GM21423 (cell line): Measurements from ENCODE around the gene NID1.
"Not testable (repeated sequence)": the region's sequence is repeated elsewhere in the genome, so short reads cannot be mapped to it uniquely, and the experiment has no call there.

Experiments
- ATAC-seq: cut with Tn5 transposase; IDR thresholded peaks from one replicate; pipeline ENCODE4 v1.9.1; 2021; ENCODE audit warnings: mild to moderate bottlenecking, moderate library complexity; ENCODE audit not compliant: unreplicated experiment

Gene NID1

DNA sequence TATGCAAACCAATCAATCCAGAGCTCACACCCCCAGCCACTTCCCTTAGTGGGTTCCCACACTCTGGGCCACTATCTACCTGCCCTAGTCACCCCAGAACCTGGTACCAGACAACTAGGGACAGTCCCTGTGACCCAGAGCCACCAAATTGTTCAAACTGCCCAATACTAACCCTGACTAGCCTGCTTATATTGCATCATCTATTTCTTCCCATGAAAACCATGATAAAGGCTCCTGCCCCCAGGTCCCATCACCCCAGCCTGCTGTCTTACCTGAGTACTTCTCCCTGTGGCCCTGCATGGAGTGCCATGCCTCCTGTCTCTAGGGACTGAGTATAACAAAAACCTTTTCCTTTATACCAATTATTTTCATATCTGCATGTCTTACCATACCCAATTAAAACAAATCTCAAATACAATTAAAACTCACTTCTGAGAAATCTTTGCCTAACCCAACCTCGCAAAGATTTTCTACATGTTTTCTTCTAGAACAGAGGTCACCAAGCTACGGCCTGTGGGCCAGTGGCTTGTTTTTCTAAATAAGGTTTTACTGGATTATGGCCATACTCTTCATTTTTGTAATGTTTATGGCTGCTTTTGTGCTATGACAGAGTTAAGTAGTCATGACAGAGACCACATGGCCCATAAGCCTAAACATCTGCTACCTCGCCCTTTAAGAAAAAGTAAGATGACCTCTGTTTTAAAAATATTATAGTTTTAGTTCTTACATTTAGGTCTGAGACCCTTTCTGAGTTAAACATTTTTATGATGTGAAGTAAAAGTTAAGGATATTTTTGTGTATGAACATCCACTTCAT is 31.0 kb upstream of the NID1 start:
- no peak for ATAC-seq

GRCh38 chr1:236092899-236093298 is 28.0 kb upstream of the NID1 start:
- no peak for ATAC-seq

DNA sequence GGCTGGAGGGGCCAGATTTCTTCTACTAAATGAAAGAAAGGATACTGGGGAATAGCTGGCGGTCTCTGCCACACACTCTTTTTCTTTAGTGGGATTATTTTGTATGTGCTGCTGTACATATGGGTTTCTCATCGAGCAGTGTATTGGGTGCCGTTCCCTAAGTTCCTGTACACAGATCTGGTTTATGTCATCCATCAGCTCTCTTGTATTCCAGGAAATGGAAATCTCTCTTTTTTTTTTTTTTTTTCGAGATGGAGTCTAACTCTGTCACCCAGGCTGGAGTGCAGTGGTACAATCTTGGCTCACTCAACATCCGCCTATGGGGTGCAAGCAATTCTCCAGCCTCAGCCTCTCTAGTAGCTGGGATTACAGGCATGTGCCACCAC is 27.0 kb upstream of the NID1 start:
- ATAC-seq, result no peak

- ATAC-seq, result no peak
Observed at GRCh38 chr1:236090741-236091147, 25.9 kb upstream of the NID1 start.

GRCh38 chr1:236089046-236089773 is 24.3 kb upstream of the NID1 start:
- ATAC-seq, result no peak

DNA sequence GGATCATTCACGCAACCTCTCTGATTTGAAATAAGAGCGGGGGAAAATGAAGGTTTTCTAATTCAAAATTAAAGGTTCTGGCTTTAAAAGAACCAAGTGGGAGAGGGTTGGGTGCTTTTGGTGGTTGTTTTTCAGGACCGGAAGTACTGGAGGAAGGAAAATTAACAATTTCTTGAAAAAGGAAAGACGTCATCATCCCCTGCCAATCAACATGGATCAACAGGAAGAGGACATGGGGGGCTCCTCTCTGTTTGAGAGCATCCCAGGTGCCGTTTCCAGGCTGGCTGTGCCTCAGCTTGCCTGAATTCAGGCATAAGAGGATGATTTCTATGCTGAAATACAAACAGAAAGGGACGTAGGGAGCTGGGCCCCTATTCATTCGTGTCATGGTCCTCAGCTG is 21.6 kb upstream of the NID1 start:
- ATAC-seq, result no peak

- ATAC-seq, result no peak
Observed at GRCh38 chr1:236085545-236086159, 20.8 kb upstream of the NID1 start.

GRCh38 chr1:236084386-236084730 is 19.5 kb upstream of the NID1 start:
- ATAC-seq, result no peak

- no peak for ATAC-seq
Observed at GRCh38 chr1:236083650-236084385, 18.9 kb upstream of the NID1 start.

DNA sequence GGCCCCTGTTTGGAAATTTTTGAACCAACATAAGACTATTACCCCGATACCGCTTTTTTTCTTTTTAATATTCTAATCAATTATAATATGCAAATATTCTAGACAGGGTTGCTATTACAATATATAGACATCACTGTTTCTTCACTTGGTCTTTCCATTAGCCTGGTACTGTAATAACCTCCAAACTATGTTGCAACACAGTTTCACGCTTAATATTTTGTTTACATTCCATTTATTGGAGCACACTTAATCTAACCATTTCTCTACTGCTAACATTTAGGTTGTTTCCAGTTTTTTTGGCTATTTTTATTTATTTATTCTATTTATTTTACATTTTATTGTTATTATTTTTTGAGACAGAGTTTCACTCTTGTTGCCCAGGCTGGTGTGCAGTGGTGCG is 17.6 kb upstream of the NID1 start:
- no peak for ATAC-seq

GRCh38 chr1:236081546-236082227 is 16.8 kb upstream of the NID1 start:
- ATAC-seq, result no peak

DNA sequence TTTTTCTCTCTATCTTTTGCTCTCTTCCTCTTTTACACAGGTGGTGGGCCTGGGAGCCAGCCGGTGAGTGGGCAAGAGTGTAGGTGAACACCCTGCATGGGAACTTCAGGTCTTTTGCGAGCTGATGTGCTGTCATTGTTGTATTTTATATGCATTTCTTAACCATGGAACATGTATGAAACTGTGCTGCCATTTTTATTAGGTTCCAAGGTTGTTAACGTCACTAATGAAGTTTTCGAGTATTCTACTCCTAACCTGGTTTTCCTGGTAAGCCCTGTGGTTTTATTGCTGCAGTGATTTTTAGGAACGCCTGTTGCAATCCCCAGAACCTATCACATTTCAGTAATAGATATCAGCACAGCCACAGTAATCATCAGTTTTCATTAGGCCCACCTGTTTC is 14.8 kb upstream of the NID1 start:
- ATAC-seq, result no peak

GRCh38 chr1:236078993-236079392 is 14.1 kb upstream of the NID1 start:
- no peak for ATAC-seq

DNA sequence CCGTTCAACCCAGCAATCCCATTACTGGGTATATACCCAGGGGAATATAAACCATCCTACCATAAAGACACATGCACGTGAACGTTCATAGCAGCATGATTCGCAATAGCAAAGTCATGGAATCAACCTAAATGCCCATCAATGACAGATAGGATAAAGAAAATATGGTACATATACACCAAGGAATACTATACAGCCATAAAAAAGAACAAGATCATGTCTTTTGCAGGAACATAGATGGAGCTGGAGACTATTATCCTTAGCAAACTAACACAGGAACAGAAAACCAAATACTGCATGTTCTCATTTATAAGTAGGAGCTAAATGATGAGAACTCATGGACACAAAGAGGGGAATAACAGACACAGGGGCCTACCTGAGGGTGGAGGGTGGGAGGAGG is 13.2 kb upstream of the NID1 start:
- not testable (repeated sequence) for ATAC-seq

GRCh38 chr1:236075848-236076247 is 11.0 kb upstream of the NID1 start:
- ATAC-seq, result no peak

DNA sequence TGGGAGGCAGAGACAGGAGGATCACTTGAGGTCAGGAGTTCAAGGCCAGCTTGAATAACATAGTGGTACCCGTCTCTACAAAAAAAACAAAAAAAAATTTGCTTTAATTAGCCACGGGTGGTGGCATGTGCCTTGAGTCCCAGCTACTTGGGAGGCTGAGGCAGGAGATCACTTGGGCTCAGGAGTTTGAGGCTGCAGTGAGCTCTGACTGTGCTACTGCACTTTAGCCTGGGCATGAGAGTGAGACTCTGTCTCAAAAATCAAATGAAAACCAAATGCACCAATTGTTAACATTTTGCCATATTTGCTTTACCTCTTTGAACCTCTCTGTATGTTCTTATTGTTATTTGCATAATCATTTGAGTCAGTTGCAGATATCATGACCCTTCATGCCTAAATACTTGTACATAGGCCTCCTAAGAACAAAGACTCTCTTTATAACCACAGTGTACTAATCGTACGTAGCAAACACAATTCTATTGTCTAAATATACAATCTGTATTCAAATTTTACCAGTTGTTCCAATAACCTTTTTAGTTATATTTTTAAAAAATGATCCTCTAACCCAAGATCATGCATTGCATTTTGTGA is 8.5 kb upstream of the NID1 start:
- no peak for ATAC-seq

GRCh38 chr1:236072001-236072400 is 7.1 kb upstream of the NID1 start:
- no peak for ATAC-seq

DNA sequence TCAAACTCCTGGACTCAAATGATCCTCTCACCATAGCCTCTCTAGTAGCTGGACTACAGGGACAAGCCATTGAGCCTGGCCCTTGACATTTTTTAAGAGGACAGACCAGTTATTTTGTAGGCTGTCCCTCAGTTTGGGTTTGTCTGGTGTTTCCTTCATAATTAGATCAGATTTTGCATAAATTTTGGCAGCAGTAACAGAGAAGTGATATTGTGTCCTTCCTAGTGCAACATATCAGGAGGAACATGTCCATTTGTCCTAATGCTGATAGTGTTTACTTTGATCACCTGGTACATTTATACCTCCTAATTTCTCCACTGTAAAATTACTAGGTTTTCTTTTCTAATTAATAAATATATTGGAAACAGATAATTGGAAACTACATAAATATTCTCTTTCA is 5.9 kb upstream of the NID1 start:
- no peak for ATAC-seq

- ATAC-seq, result no peak
Observed at GRCh38 chr1:236069796-236070195, 4.9 kb upstream of the NID1 start.

- no peak for ATAC-seq
Observed at GRCh38 chr1:236067854-236068454, 3.1 kb upstream of the NID1 start.
